H1 (cell line): ENCODE measurements around the gene DDC. TPM values are rescaled to one million over a fixed set of nuclear protein-coding genes. Genes with fewer than 3 reads are reported as not detected.

Experiments
- CTCF ChIA-PET: fragments of 300-600 bp; sonication (Branson Sonifier 250); formaldehyde crosslinking; loops from one replicate; lab custom pipeline; 2021; ENCODE audit not compliant: partially characterized antibody; lab: Charles Lee
- POLR2A ChIA-PET: fragments of 300-600 bp; sonication (Branson Sonifier 250); formaldehyde crosslinking; loops from one replicate; lab custom pipeline; 2021; ENCODE audit warnings: inconsistent platforms; ENCODE audit not compliant: partially characterized antibody; lab: Charles Lee
- DNase-seq, 2 experiments: peaks; one replicate each; pipeline versions ENCODE4 v3.0.0 to v3.0.0-alpha.2; 2010 to 2022; ENCODE audit warnings: low spot score in 2 of 2, low read depth in 1 of 2, mixed read lengths in 1 of 2
- FAIRE-seq: peaks from 2 replicates; lab custom pipeline; 2011; peaks lifted over from hg19 to GRCh38; lab: Jason Lieb, UNC
- H2AFZ ChIP-seq: 2 replicates; pipeline ENCODE4 v1.8.1; 2012; ENCODE audit warnings: low read length, inconsistent platforms
- H2AK5ac ChIP-seq: 2 replicates; pipeline ENCODE4 v1.6.1; 2013; ENCODE audit warnings: low read depth, low read length
- H2BK120ac ChIP-seq: replicated peaks from 2 replicates; pipeline ENCODE3; 2013; ENCODE audit warnings: low read depth, low read length, inconsistent platforms
- H2BK12ac ChIP-seq: 2 replicates; pipeline ENCODE4 v1.6.1; 2013; ENCODE audit warnings: low read depth, low read length
- H2BK15ac ChIP-seq: 2 replicates; pipeline ENCODE4 v1.6.1; 2013; ENCODE audit warnings: low read length
- H2BK20ac ChIP-seq: 2 replicates; pipeline ENCODE4 v1.6.1; 2013; ENCODE audit warnings: low read length
- H2BK5ac ChIP-seq: 2 replicates; pipeline ENCODE4 v1.6.1; 2013; ENCODE audit warnings: low read depth, low read length
- H3K14ac ChIP-seq: 2 replicates; pipeline ENCODE4 v1.6.1; 2013; ENCODE audit warnings: inconsistent platforms; ENCODE audit not compliant: insufficient read length
- H3K18ac ChIP-seq: 2 replicates; pipeline ENCODE4 v1.6.1; 2013; ENCODE audit warnings: low read length; ENCODE audit errors: extremely low read depth
- H3K23ac ChIP-seq: 2 replicates; pipeline ENCODE4 v1.6.1; 2013; ENCODE audit warnings: inconsistent platforms; ENCODE audit not compliant: insufficient read length
- H3K23me2 ChIP-seq: 2 replicates; pipeline ENCODE4 v1.6.1; 2013; ENCODE audit warnings: low read depth, low read length
- H3K27ac ChIP-seq: 2 replicates; pipeline ENCODE4 v1.6.1; 2011; ENCODE audit warnings: low read depth, low read length, inconsistent platforms
- H3K27me3 ChIP-seq, 4 experiments: replicated peaks in 1 of 4; 1 replicate in 1 of 4; 2 replicates in 3 of 4; pipeline versions ENCODE4 v1.6.1 to v1.8.1; 2011 to 2013; ENCODE audit warnings: low read length in 3 of 4, mild to moderate bottlenecking in 3 of 4, inconsistent platforms in 2 of 4, mixed read lengths in 2 of 4, moderate library complexity in 1 of 4; ENCODE audit not compliant: control insufficient read depth in 3 of 4, insufficient read depth in 3 of 4; ENCODE audit errors: extremely low read depth in 1 of 4
- H3K36me3 ChIP-seq, 4 experiments: 2 replicates each; pipeline versions ENCODE4 v1.6.1 to v1.8.1; 2011 to 2013; ENCODE audit warnings: mild to moderate bottlenecking in 4 of 4, low read length in 3 of 4, moderate library complexity in 2 of 4, control low read depth in 1 of 4, inconsistent platforms in 1 of 4; ENCODE audit not compliant: insufficient read depth in 4 of 4, control insufficient read depth in 2 of 4
- H3K4ac ChIP-seq: replicated peaks from 2 replicates; pipeline ENCODE3; 2013; ENCODE audit warnings: low read length, low read depth, mixed read lengths, inconsistent platforms; ENCODE audit not compliant: insufficient read length
- H3K4me1 ChIP-seq, 4 experiments: replicated peaks in 1 of 4; 1 replicate in 1 of 4; 2 replicates in 3 of 4; pipeline versions ENCODE4 v1.6.1 to v1.8.1; 2011 to 2013; ENCODE audit warnings: low read length in 3 of 4, inconsistent platforms in 2 of 4, mixed read lengths in 1 of 4; ENCODE audit not compliant: insufficient read depth in 4 of 4, control insufficient read depth in 3 of 4
- H3K4me2 ChIP-seq, 2 experiments: 2 replicates each; pipeline versions ENCODE4 v1.6.1 to v1.8.1; 2011 to 2013; ENCODE audit warnings: low read depth in 2 of 2, low read length in 2 of 2, control low read depth in 1 of 2, inconsistent platforms in 1 of 2, mild to moderate bottlenecking in 1 of 2; ENCODE audit not compliant: insufficient read depth in 1 of 2
- H3K4me3 ChIP-seq, 4 experiments: fragments of 200-600, 300-600 bp in 1 of 4; sonication (generic), shearing (Covaris generic), sonication (Bioruptor Twin) in 1 of 4; 2 replicates each; pipeline versions ENCODE4 v1.5.1 to v1.8.1; 2011 to 2016; ENCODE audit warnings: low read length in 4 of 4, low read depth in 3 of 4, control low read depth in 2 of 4, inconsistent platforms in 2 of 4, mild to moderate bottlenecking in 2 of 4, mixed read lengths in 1 of 4, moderate library complexity in 1 of 4; ENCODE audit not compliant: insufficient read depth in 2 of 4; ENCODE audit errors: extremely low read depth in 1 of 4
- H3K56ac ChIP-seq: replicated peaks from 2 replicates; pipeline ENCODE3; 2013; ENCODE audit warnings: low read depth, mild to moderate bottlenecking, mixed read lengths, low read length, inconsistent platforms; ENCODE audit not compliant: insufficient read length
- H3K79me1 ChIP-seq: 2 replicates; pipeline ENCODE4 v1.6.1; 2013; ENCODE audit warnings: low read depth, low read length, control low read depth
- H3K79me2 ChIP-seq, 2 experiments: 2 replicates each; pipeline versions ENCODE4 v1.6.1 to v1.8.1; 2012 to 2013; ENCODE audit warnings: low read length in 2 of 2, mild to moderate bottlenecking in 2 of 2, inconsistent platforms in 1 of 2; ENCODE audit not compliant: insufficient read depth in 2 of 2, control insufficient read depth in 1 of 2
- H3K9ac ChIP-seq, 4 experiments: replicated peaks in 1 of 4; 1 replicate in 1 of 4; 2 replicates in 3 of 4; pipeline versions ENCODE4 v1.6.1 to v1.8.1; 2011 to 2013; ENCODE audit warnings: low read depth in 3 of 4, low read length in 3 of 4, control low read depth in 2 of 4, mild to moderate bottlenecking in 2 of 4, moderate library complexity in 2 of 4, inconsistent platforms in 1 of 4; ENCODE audit errors: extremely low read depth in 1 of 4
- H3K9me3 ChIP-seq, 2 experiments: 2 replicates each; pipeline versions ENCODE4 v1.6.1 to v1.8.1; 2012 to 2013; ENCODE audit warnings: mild to moderate bottlenecking in 2 of 2, moderate library complexity in 2 of 2, control low read depth in 1 of 2, inconsistent platforms in 1 of 2, low read depth in 1 of 2, low read length in 1 of 2, mixed read lengths in 1 of 2; ENCODE audit not compliant: insufficient read depth in 2 of 2
- H4K20me1 ChIP-seq, 2 experiments: replicated peaks in 1 of 2; 2 replicates each; pipeline versions ENCODE3 to v1.8.1; 2011 to 2013; ENCODE audit warnings: inconsistent platforms in 2 of 2, low read length in 2 of 2, mild to moderate bottlenecking in 1 of 2; ENCODE audit not compliant: insufficient read depth in 2 of 2, control insufficient read depth in 1 of 2
- H4K5ac ChIP-seq: 2 replicates; pipeline ENCODE4 v1.6.1; 2013; ENCODE audit warnings: low read length, low read depth, mixed read lengths, inconsistent platforms; ENCODE audit not compliant: insufficient read length
- H4K8ac ChIP-seq: 2 replicates; pipeline ENCODE4 v1.8.0; 2013; ENCODE audit warnings: mild to moderate bottlenecking, moderate library complexity, low read length, inconsistent platforms; ENCODE audit not compliant: insufficient read depth; ENCODE audit errors: extremely low read depth
- H4K91ac ChIP-seq: replicated peaks from 2 replicates; pipeline ENCODE3; 2013; ENCODE audit warnings: low read length, mixed read lengths, inconsistent platforms; ENCODE audit not compliant: insufficient read length
- CHD2 ChIP-seq: IDR thresholded peaks from 2 replicates; pipeline ENCODE4 v1.6.1; 2012; ENCODE audit warnings: low read length, improper control_type of control experiment
- CTBP2 ChIP-seq: IDR thresholded peaks from 2 replicates; pipeline ENCODE4 v1.7.0; 2011; ENCODE audit warnings: borderline replicate concordance, mild to moderate bottlenecking, moderate library complexity, mixed read lengths, low read length; ENCODE audit not compliant: insufficient read depth, insufficient read length
- HDAC6 ChIP-seq: IDR thresholded peaks from one replicate; pipeline ENCODE4 v1.7.1; 2012; ENCODE audit warnings: low read depth, mild to moderate bottlenecking, inconsistent platforms, low read length, moderate library complexity
- POLR2AphosphoS5 ChIP-seq: IDR thresholded peaks from 2 replicates; pipeline ENCODE4 v1.6.1; 2011; ENCODE audit warnings: low read depth, low read length
- RBBP5 ChIP-seq: IDR thresholded peaks from 2 replicates; pipeline ENCODE4 v1.7.1; 2012; ENCODE audit warnings: low read depth, mild to moderate bottlenecking, inconsistent platforms, low read length, moderate library complexity, borderline replicate concordance
- WGBS, 2 experiments: shearing (Covaris generic) in 1 of 2; methylation state at CpG; one replicate each; pipeline versions ENCODE4 v1.1.6 to v1.1.7; 2013 to 2015; ENCODE audit warnings: low lambda C conversion rate in 2 of 2, mixed read lengths in 2 of 2, inconsistent platforms in 1 of 2, low coverage in 1 of 2, missing lambda C conversion rate in 1 of 2; ENCODE audit not compliant: insufficient replicate concordance in 2 of 2, insufficient coverage in 1 of 2, insufficient read length in 1 of 2; ENCODE audit errors: extremely low coverage in 1 of 2, missing lambda C conversion rate in 1 of 2; 5-methylcytosine and 5-hydroxymethylcytosine counted together
- polyA plus RNA-seq, 7 experiments: library from polyadenylated mRNA; depleted of rRNA in 3 of 7; stranded (reverse) in 5 of 7; unstranded in 2 of 7; fragments of >200 nt in 5 of 7; fragments of 200-250 nt in 2 of 7; gene quantifications; 1 replicate in 5 of 7; 2 replicates in 1 of 7; 4 replicates in 1 of 7; pipeline versions ENCODE4 v1.2.1 to v1.2.3, GENCODE V29; 2011 to 2013; ENCODE audit warnings: missing spikeins in 2 of 7, mixed read lengths in 2 of 7
- total RNA-seq: library from RNA; stranded (reverse); fragmentation: NEBNext Ultra II Directional; extraction: Animal tissue kit (Norgen Biotek cat#: 25700); gene quantifications from 2 replicates; pipeline ENCODE4 v1.2.1, GENCODE V29; 2021

The DDC gene
- total and polyA plus RNA-seq, 2 of the 8 experiments (the other 6 are each of a cell fraction or from before 2014, with no cell fraction given), result 0.05 TPM; not detected in 1

GRCh38 chr7:50463035-50463434, 102.2 kb downstream of the DDC start:
- Histone ChIP-seq H2BK20ac (no peak overlapping the region), H4K8ac (no peak overlapping the region), H3K18ac (no peak overlapping the region), H3K23me2 (no peaks in the 10 kb centered on the region), H3K14ac (no peak overlapping the region), H3K27ac (no peak overlapping the region), H2AFZ (no peak overlapping the region), H2BK12ac (no peak overlapping the region), H3K4me1 (no peaks in the 10 kb centered on the region; a peak in 1 of 7 replicates), H3K9ac (no peak overlapping the region), H4K20me1 (no peaks in the 10 kb centered on the region), H4K5ac (no peak overlapping the region)
- CTCF ChIA-PET, result no interaction called here
- WGBS, 2 experiments, result 93% methylated on average over 11 of the region's 13 CpGs; no CpG with 5 or more reads in 1 of the 2 experiments
- no peak for TF ChIP-seq RBBP5
- TF ChIP-seq CHD2, result no peak
- TF ChIP-seq CTBP2, result no peak
- no peak for TF ChIP-seq HDAC6
- no peak for TF ChIP-seq POLR2AphosphoS5
- TF ChIP-seq, all 59 proteins: peak for 0
- Histone ChIP-seq H4K91ac (no peak overlapping the region), H3K56ac (no peak overlapping the region), H2BK15ac (no peak overlapping the region), H3K4me2 (no peak overlapping the region), H3K27me3 (peaks cover 0 to 8% (median 7%) of the 10 kb centered on the region in 4 experiments; a peak in 6 of 7 replicates), H3K36me3 (no peaks in the 10 kb centered on the region), H2BK120ac (no peak overlapping the region), H2BK5ac (no peak overlapping the region), H3K79me1 (no peaks in the 10 kb centered on the region), H3K79me2 (no peaks in the 10 kb centered on the region), H3K23ac (no peak overlapping the region), H3K4me3 (no peak overlapping the region), H3K4ac (no peak overlapping the region), H3K9me3 (peaks cover 0 to 6% of the 10 kb centered on the region in 2 experiments; a peak in 2 of 4 replicates), H2AK5ac (no peak overlapping the region)
- no peak for FAIRE-seq
- DNase-seq, result no peak
- POLR2A ChIA-PET, result no interaction called here
